GM21381 (cell line): ENCODE data around the gene GPR55.
A peak's percentile ranks its signal among the peaks of the same experiment; 100 is the strongest.

Experiments
- ATAC-seq: cut with Tn5 transposase; IDR thresholded peaks from one replicate; pipeline ENCODE4 v1.9.1; 2021; ENCODE audit warnings: mild to moderate bottlenecking, moderate library complexity; ENCODE audit not compliant: unreplicated experiment

The GPR55 gene

DNA sequence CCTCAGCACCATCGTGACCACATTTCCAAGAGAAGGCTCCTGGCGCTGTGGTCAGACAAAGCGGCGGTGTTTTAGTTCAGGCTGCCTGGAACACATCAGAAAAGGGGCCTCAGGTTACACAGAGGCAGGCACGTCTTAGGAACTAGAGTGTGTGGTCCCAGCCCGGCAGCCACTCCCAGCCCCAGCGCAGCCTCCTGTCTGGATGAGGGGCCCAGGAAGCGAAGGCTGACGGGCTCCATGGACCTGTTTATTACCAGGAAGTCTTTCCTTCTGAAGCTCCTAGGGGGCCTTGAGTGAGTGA, 10.0 kb upstream of the GPR55 start:
- ATAC-seq, result no peak

DNA sequence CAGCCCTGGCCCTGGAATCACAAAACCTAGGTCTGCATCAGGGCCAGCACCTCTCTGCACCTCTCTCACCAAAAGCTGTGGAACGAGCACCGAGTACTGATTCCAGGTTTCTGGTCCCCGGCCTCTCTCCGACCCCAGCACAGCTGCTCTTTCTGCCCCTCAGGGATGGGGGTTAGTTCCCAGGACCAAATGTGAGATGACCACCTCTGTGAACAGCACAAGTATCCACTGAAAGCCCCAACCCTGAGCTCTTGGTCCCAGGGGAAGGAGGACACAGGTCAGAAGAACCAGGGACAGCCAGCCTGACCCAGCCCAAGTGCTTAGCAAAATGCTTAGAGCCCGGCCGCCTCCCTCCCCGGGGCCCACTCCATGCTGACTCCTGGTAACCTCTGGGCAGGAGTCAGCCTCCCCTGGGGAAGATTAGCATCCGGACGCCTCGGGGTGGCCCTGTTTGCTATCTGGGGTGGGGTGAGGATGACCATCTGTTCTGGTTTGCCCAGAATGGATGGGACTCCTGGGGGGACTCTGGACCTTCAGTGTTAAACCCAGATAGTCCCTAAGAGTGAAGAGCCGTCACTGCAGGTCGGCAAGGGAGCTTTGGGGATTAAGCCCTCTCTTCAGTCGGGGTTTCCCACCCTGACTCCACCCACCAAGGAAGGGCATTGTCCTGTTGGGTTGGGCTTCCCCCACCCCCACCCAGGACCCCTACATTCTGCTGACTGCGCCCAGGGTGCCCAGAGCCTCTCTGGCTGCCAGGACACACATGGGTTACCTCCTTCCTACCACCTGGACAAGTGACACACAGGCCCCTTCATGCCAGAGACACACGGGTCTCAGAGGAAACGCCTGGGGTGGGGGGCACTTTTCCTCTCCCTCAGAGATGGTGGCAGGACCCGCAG, 9.4 kb upstream of the GPR55 start:
- ATAC-seq, result no peak

DNA sequence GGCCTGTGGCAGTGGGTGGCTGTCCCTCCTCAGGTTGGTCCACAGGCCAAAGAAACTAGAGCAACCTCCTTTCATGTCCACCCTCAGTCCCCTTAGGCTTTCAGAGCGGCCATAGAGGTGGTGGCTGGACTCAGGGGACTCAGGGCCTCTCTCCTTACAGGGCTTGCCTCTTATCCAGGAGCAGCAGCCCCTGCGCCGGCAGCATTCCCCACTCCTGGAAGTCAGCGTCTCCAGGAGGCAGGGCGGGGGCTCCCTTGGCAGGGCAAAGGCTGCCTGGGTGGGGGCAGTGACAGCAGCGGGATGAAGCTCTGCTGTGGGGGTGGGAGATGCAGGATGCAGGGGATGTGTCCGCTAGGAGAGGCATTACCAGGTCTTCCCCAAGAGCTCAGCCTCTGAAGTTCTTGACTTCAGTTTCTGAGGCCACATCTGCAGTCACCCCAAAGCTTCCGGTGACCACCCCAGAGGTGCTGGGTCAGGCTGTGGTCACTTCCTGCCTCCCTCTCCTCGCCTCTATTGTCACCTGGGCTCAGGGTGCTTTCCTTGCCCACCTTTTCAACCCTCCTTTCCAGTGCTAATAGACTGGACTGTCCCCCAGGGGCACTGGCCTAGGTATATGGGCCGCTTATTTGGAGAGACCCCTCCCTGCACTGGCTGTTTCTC, 8.6 kb upstream of the GPR55 start:
- no peak for ATAC-seq

DNA sequence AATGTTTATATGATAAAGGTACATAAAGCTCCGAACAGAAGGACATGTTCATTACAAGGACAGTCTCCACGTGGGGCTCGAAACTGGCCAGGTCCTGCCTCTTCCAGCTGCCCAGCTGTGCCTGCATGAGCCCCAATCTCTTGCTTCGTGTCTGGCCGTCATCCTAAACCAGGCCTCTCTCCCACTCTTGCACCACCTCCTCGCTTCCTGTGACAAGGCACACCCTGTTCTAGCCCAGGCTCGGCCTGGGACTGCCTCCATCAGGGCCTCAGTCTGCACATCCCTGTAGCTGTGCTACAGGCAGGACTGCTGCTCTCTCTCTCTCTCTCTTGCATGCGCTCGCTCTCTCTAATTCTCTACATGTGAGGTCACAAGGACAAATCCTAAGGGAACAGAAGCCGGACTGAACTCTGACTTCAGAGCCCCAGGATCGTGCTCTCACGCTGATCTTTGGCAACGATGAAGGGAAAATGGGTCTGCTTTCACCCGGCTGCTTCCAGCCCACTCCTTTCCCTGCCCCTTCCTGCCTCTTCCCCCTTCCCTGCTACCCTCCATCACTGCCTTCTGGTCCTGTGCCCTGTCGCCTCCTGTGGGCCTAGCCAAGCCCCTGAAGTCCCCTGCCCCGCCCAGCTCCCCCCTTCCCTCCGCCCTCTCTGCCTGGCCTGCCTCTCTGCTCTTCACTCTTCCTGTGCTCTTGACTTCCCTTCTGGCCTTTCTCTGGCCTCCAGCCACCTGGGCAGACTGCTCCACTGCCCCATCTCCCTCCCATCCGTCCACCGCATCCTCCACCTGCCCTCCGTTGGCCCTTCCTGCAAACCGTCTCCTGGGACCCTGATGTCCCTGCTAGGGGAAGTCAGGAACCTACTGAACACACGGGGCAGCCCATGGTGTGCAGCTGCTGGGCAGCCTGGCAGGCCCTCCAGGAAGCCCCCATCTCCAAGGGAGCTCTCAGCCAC, 7.8 kb upstream of the GPR55 start:
- no peak for ATAC-seq

DNA sequence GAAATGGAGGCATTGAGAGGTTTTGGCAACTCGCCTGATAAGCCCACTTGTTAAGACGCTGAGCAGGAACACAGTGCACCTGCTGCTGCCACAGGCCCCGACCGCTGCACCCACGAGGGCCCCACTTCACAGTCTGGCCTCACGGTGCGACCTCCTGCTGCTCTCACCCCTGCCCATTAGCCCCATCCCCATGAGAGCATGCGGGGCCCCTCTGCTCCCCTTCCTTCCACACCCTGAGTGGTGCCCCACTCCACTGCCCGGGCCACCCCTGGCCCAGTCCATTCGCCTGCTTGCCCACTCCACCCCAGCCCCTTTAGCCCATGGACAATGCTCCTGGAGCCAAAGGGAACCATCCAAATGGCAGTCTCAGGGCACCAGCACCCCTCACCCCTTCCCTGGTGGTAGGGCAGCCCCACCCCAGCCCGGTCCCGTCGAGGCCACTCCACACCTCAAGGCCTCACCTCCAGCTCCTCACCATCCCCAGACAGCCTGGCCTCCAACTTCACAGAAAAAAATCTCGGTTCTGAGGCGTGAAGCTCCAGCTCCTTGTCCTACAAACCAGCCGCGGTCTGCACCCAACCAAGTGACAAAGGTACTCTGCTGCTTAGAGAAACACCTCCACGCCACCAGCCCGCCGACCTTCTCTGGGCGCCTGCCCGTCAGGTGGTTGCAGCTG, 6.7 kb upstream of the GPR55 start:
- ATAC-seq, result no peak

DNA sequence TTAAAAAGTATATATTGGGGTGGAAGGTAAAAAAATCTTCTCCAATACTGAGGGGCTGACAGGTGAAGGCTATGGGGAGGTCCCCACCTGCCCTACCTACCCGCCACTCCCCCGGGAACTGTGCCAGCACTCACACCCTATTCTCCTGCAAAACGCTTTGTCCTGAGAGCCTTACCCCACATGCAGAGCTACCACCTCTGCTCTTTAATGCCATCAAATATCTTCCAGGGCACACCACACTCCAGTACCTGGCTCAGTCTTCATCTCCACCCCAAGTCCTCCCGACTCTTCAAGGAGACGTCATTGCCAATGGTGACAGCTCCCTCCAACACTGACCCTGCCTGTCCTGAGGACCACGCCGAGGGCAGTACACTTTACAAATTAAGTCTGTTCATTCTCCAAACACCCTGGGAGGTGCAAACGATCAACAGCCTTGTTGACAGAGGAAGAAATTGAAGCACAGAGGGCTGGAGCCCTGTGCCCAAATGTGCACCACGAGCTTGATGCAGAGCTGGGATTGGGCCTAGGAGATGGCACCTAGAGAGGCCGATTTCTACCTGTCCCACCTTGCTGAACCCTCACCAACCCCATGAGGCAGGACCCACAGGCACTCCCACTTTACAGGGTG, 6.0 kb upstream of the GPR55 start:
- no peak for ATAC-seq

DNA sequence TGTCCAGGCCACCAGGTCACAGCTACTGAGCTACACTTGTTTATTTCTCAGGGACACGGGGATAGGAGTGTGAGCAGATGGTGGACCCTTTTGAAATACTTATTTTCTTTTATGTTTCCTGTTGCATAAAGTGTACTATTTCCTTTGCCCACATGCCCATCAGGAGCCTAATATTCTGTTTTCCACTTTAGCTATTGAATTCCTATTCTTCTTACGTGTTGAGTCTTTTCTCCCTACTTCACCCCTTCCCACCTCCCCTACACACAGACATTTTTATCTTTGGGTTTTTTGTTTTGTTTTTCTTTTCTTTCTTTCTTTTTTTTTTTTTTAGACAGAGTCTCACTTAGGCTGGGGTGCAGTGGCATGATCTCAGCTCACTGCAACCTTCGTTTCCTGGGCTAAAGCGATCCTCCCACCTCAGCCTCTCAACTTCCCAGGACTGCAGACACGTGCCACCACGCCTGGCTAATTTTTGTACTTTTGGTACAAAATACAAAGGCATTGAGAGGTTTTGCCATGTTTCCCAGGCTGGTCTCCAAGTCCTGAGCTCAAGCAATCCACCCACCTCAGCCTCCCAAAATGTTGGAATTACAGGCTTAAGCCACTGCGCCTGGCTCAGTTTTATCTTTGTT, 5.2 kb upstream of the GPR55 start:
- ATAC-seq, result no peak

DNA sequence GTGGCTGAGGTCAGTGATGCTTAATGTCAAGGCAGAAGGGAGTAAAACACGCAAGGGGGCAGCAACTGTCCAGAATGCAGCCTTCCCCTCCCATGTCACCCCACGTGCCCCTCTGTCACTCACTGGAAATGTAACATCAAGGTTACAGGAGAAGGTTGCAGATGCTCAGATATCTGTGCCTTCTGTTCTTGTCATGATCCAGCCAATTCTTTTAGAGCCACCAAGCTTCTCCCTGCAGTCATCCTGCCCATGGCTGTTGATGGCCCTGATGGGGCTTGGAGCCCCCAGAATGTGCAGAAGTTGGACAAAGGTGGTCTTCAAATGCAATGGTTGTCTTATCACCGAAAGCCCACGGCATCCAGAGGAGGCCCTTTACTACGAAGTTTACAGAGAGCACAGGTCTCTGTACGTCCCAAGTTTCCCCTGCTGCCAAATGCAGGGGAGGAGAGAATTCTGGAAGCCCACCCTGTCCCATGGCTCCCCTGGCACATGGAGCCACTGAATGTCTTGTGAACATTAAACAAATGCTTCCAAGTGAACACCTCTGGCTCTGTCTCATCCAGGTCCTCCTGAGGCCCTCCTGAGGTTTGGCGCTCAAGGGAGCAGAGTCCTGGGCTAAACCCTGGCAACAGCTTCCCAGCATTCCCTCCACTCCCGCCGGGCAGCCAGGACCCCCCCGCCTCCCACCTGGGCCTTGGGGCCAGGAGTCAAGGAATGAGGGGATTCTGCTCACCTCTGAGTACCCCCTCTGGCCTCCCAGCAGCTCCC, 4.5 kb upstream of the GPR55 start:
- ATAC-seq, result no peak

DNA sequence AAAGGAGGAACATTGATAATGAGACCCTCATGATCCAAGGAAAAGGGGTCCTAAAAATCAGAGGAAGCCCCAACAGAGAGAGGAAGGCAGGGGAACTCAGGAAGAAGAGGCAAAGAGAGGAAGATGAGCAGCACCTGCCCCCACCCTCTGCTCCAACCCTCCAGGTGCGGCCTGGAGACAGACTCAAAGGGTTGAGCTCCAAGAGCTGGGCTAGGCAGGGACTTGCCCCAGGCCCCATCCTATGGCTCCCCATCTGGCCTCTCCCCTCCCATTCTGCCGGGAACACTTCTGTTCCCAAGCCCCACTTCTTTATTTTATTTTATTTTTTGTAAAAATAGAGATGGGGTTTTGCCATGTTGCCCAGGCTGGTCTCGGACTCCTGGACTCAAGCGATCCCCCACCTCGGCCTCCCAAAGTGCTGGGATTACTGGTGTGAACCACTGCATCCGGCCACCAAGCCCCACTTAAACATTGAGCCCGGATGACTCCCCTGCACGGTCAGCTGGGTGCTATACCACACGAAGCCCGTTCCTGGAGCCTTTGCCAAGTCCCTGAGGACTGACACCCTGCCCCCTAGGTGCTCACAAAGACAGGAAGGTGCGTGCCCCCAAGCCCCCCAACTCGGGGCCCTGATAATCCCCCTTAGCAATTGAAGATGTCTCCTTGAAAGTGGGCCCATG, 3.8 kb upstream of the GPR55 start:
- ATAC-seq, result no peak

DNA sequence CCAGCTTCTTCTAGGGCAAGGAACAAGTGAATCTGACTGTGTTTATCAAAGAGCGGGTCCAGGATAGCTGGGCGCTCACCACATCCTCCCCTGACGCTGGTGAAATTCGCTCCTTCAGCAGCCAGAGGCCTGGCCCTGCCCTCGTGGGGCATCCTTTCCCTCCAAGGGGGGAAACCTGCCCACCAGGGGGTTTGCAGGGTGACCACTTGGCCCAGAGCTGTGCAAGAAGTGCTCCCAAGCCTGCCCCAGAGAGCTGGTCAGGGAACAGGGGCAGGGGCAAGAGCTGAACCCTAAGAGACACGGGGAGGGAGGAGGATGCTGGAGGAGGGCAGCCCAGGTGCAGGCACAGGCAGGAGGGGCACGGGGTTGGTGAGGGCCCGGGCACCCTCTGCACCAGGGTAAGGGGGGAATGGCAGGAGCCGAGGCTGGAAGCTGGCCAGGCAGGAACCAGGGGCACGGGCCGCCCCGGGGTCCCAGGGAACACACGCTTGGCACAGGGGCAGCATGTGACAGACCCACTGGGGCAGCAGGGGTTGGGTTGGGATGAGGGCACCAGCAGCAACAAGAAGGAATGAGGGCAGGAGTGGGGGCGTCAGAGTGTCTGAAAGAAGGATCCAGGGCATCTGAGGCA, 2.8 kb upstream of the GPR55 start:
- ATAC-seq, result no peak

DNA sequence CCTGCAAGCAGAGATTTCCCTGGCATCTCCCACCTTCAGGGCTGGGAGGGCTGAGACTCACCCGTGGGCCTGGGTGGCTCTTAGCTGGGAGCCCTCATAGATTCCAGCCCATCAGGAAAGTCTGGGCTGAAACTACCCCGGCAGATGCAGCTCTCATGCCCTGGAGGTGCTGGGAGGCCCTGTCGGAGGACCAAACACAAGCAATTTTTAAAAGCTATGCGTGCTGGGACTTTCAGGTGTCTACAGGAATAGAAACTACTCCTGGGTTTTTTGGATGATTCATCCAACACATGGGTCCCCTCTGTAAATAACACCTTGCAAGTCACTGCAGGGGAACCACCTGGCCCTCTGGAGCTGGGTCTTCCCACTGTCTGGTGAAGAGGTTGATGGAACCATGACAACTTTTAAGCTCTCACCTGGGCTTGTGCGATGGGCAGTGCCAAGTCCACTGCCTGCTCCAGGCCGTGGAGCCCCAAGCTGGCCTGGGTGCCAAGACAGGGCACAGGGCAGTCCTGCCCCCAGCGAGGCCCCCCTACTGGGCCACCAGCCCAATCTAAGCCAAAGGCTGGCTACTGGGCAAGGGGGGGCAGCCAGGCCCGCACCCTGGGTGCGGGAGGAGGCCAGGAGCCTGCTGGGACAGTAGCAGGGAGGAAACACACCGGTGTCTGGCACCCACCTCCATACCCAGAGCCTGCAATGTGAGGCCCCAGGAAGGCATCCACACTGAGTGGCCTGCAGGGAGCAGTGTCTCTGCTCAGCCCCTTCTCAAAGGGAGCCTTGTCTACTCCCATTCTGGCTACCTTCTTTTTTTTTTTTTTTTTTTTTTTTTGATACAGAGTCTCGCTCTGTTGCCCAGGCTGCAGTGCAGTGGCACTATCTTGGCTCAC, 1.1 kb upstream of the GPR55 start:
- peak; percentile 38 for ATAC-seq

DNA sequence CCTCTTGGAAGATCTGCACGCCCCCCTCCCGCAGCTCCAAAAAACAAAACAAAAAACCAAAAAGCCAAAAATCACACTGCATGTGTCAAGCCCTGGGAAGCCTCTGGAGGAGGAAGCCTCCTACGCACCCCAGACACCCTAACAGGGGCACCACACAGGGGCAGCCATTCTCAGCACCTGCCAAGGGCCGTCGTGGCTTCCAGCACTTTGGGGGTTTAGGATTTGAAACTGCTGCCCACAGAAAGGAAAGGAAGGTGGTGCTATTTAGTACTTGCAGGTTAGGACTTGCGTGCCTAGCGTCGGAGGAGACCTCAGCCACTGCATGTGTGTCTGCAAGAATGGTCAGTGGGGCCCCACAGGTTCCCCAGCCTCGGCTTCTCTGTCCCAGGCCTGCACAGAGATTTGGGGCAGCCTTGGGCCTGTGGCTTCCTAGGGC, 419 bp upstream of the GPR55 start:
- peak; percentile 18 for ATAC-seq

DNA sequence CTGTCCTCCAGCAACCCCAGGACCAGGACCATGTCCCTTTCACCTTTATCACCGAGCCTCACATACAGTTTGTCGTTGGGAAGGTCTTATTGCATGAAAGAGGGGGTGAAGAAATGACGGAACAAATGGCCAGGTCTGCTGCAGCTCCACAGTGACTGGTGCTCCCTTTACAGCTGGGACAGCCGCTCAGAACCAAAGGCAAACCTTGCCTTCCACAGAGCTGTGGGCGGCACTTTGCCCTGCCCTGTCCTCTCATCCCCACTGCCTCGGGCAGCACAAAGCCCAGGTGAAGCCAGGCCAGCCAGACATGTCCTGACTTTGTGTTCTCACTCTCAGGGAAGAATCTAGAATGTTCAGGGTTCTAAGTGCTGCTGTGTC, 961 bp downstream of the GPR55 start:
- no peak for ATAC-seq

DNA sequence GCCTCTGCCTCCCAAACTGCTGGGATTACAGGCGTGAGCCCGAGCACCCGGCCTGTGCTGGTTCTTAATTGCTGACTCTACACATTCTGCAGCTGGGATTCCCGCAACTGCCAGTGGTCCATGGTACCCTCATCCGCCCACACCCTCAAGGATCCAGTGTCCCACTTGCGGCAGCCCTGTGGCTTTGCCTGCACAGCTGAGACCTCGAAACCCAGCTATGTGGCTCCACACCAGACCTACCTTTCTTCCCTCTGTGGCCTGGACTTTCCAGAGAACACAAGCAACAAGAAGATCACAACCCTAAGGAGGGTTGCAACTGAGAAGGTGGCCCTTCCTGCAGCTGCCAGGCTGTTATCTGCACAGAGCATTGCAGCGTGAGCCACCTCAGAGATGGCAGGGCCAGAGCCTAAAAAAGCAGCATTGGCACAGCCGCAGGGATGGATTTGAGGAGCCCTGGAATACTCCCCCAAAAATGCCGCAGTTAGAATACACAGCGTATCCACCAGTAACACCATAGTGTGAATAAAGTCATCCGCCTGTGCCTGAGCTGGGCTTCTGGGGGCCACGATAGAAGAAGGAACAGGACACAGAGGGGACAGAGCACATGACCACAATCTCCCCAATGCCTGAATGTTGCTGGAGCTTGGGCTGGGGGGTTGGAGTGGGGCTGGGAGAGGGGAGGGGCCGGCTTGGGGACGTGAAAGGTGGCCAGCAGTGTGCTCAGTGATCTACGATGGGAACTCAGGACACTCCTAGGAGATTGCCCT, 1.9 kb downstream of the GPR55 start:
- no peak for ATAC-seq

DNA sequence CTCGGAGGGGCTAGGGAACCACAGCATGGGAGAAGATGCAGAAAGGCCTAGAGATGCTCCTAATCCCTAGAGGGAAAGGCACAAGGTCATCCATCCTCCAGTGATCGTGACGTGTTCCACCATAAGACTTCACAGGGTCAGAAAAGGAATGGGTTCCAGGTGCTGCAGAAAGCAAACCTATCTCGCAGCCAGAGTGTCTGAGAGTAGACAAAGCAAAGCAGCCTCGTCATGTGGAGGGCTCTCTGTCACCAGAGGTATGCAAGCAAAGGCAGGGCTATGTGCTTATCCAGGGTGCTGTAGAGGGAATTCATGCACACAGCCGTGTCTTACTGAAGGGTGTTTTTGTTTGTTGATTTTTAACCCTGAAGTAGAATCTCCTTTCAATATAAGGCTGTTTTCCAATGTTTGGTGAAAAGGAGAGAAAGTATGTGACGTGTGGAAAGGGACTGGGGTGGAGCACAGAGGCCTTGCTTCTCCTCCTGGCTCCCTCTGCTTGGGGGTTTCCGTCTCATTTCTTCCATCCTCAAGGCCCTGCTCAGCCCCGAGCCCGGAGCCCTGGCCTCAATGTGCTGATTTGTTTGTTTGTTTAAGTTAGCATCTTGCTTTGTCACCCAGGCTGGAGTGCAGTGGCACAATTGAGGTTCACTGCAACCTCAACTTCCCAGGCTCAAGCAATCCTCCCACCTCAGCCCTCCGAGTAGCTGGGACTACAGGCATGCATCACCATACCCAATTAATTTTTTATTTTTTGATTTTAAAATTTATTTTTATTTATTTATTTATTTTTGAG, 3.0 kb downstream of the GPR55 start:
- ATAC-seq, result no peak

DNA sequence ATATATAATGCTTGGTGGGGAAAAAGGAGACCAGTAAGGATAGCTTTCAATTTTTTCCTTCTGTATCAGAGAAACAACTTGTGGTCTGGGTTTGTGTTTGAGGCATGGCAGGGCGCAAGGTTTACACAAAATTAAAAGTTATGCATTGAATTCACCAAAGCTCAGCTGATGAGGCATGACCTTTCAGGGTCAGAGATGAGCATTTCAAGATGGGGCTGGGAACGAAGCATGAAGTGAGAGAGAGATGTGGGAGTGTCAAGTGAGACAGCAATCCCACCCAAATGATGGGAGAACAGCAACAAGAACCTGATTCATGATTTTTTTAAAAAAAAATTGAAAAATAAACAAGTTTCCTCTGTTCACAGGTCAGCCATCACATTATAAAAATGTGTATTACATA, 4.9 kb downstream of the GPR55 start:
- ATAC-seq, result no peak
